B cell (primary cell): Measurements from ENCODE around the gene OOSP1.

Experiments used
- CTCF ChIP-seq: fragments of 200-600 bp; IDR thresholded peaks from one replicate; pipeline ENCODE4 v1.8.0; 2022; ENCODE audit warnings: antibody characterized with exemption, mild to moderate bottlenecking
- EZH2 ChIP-seq: IDR thresholded peaks from 2 replicates; pipeline ENCODE4 v1.6.1; 2012; ENCODE audit warnings: borderline replicate concordance, low read depth, mild to moderate bottlenecking, moderate library complexity, low read length; ENCODE audit not compliant: insufficient read depth, poor library complexity, severe bottlenecking

GRCh38 chr11:59963733-59964132 is 25.5 kb downstream of the OOSP1 start, which contains the start of gene OOSP4A:
- TF ChIP-seq CTCF (no peak), EZH2 (no peak)
